IMR-90 (cell line): ENCODE data around the gene TSR1. TPM values are rescaled to one million over a fixed set of nuclear protein-coding genes. Genes with fewer than 3 reads are reported as not detected.

Experiments
- ATAC-seq: fragments of 200-7000 bp; cut with Tn5 transposase; 2 replicates; pipeline ENCODE4 v1.9.1; 2020; ENCODE audit warnings: low read depth, mild to moderate bottlenecking, moderate library complexity
- BruUV-seq: library from RNA; stranded (reverse); fragments of 400-500 nt; replicated peaks from 2 replicates; lab custom pipeline; 2021; lab: Mats Ljungman, UMichigan
- CTCF ChIA-PET: fragments of 300-600 bp; formaldehyde crosslinking; extraction: SDS; loops from one replicate; lab custom pipeline; 2021; ENCODE audit warnings: antibody characterized with exemption; lab: Yijun Ruan, JAX
- POLR2A ChIA-PET: fragments of 300-600 bp; sonication (Branson Sonifier 250); formaldehyde crosslinking; loops from one replicate; lab custom pipeline; 2022; ENCODE audit warnings: antibody characterized with exemption; ENCODE audit not compliant: unreplicated experiment; lab: Charles Lee
- DNase-seq: peaks from one replicate; pipeline ENCODE4 v3.0.0; 2013
- H2AFZ ChIP-seq: replicated peaks from 2 replicates; pipeline ENCODE3; 2013; ENCODE audit warnings: low read length, mild to moderate bottlenecking; ENCODE audit not compliant: poor library complexity
- H2AK5ac ChIP-seq: 2 replicates; pipeline ENCODE4 v1.6.1; 2013; ENCODE audit warnings: low read depth, low read length, inconsistent platforms
- H2AK9ac ChIP-seq: replicated peaks from 2 replicates; pipeline ENCODE3; 2013; ENCODE audit warnings: mild to moderate bottlenecking, low read depth, low read length, moderate library complexity; ENCODE audit not compliant: poor library complexity
- H2BK120ac ChIP-seq: 2 replicates; pipeline ENCODE4 v1.6.1; 2013; ENCODE audit warnings: low read depth, low read length, inconsistent platforms
- H2BK15ac ChIP-seq: 3 replicates; pipeline ENCODE4 v1.6.1; 2013; ENCODE audit warnings: low read depth, low read length, inconsistent platforms
- H2BK20ac ChIP-seq: 2 replicates; pipeline ENCODE4 v1.6.1; 2013; ENCODE audit warnings: low read depth, mild to moderate bottlenecking, inconsistent platforms, low read length, moderate library complexity
- H2BK5ac ChIP-seq: 2 replicates; pipeline ENCODE4 v1.6.1; 2013; ENCODE audit warnings: mild to moderate bottlenecking, low read depth, low read length, inconsistent platforms; ENCODE audit not compliant: poor library complexity, severe bottlenecking
- H3K14ac ChIP-seq: replicated peaks from 2 replicates; pipeline ENCODE4 v1.6.1; 2013; ENCODE audit warnings: low read depth, low read length, inconsistent platforms
- H3K18ac ChIP-seq: 2 replicates; pipeline ENCODE4 v1.6.1; 2013; ENCODE audit warnings: low read depth, low read length, control low read depth
- H3K23ac ChIP-seq: 2 replicates; pipeline ENCODE4 v1.6.1; 2013; ENCODE audit warnings: low read depth, low read length, inconsistent platforms
- H3K27ac ChIP-seq: 2 replicates; pipeline ENCODE4 v1.5.1; 2013; ENCODE audit warnings: mild to moderate bottlenecking, control low read depth, low read length; ENCODE audit not compliant: insufficient read depth
- H3K27me3 ChIP-seq: 2 replicates; pipeline ENCODE4 v1.6.1; 2013; ENCODE audit warnings: low read length; ENCODE audit not compliant: control insufficient read depth, insufficient read depth
- H3K36me3 ChIP-seq: 2 replicates; pipeline ENCODE4 v1.6.1; 2013; ENCODE audit warnings: low read length, mixed read lengths; ENCODE audit not compliant: control insufficient read depth, insufficient read depth
- H3K4ac ChIP-seq: 2 replicates; pipeline ENCODE4 v1.6.1; 2013; ENCODE audit warnings: low read depth, low read length, inconsistent platforms
- H3K4me1 ChIP-seq: 2 replicates; pipeline ENCODE4 v1.6.1; 2013; ENCODE audit warnings: low read length, mixed read lengths; ENCODE audit not compliant: control insufficient read depth, insufficient read depth
- H3K4me2 ChIP-seq: 2 replicates; pipeline ENCODE4 v1.6.1; 2013; ENCODE audit warnings: low read depth, mild to moderate bottlenecking, control low read depth, low read length, moderate library complexity
- H3K4me3 ChIP-seq: 2 replicates; pipeline ENCODE4 v1.5.1; 2013; ENCODE audit warnings: low read depth, mild to moderate bottlenecking, control low read depth, low read length, moderate library complexity; ENCODE audit not compliant: insufficient read depth
- H3K56ac ChIP-seq: 2 replicates; pipeline ENCODE4 v1.6.1; 2013; ENCODE audit warnings: low read length, inconsistent platforms; ENCODE audit not compliant: insufficient read depth; ENCODE audit errors: extremely low read depth
- H3K79me1 ChIP-seq, 2 experiments: 2 replicates each; pipeline ENCODE4 v1.6.1; 2013; ENCODE audit warnings: low read length in 2 of 2, inconsistent platforms in 1 of 2, low read depth in 1 of 2
- H3K9ac ChIP-seq: 2 replicates; pipeline ENCODE4 v1.6.1; 2013; ENCODE audit warnings: low read depth, low read length, control low read depth
- H3K9me1 ChIP-seq: 2 replicates; pipeline ENCODE4 v1.6.1; 2013; ENCODE audit warnings: low read length, inconsistent platforms; ENCODE audit not compliant: insufficient read depth
- H3K9me3 ChIP-seq: 2 replicates; pipeline ENCODE4 v1.6.1; 2013; ENCODE audit warnings: low read length; ENCODE audit not compliant: control insufficient read depth, insufficient read depth
- H4K20me1 ChIP-seq: 2 replicates; pipeline ENCODE4 v1.6.1; 2013; ENCODE audit warnings: low read length, inconsistent platforms; ENCODE audit not compliant: insufficient read depth
- H4K5ac ChIP-seq: 2 replicates; pipeline ENCODE4 v1.6.1; 2013; ENCODE audit warnings: mild to moderate bottlenecking, low read depth, low read length, control low read depth
- H4K8ac ChIP-seq, 2 experiments: 2 replicates each; pipeline ENCODE4 v1.6.1; 2013; ENCODE audit warnings: low read depth in 2 of 2, low read length in 2 of 2, control low read depth in 1 of 2, inconsistent platforms in 1 of 2
- H4K91ac ChIP-seq: 2 replicates; pipeline ENCODE4 v1.6.1; 2013; ENCODE audit warnings: low read depth, low read length, inconsistent platforms; ENCODE audit not compliant: insufficient read depth
- NFE2L2 ChIP-seq: fragments of 150-350 bp; IDR thresholded peaks from 2 replicates; pipeline ENCODE4 v1.6.1; 2016; ENCODE audit warnings: low read depth, mild to moderate bottlenecking, low read length
- WGBS, 2 experiments: methylation state at CpG; one replicate each; pipeline versions ENCODE4 v1.1.5 to v1.1.7; 2013; ENCODE audit warnings: missing lambda C conversion rate in 2 of 2; ENCODE audit not compliant: insufficient read length in 1 of 2; ENCODE audit errors: extremely low coverage in 2 of 2; 5-methylcytosine and 5-hydroxymethylcytosine counted together
- dilution Hi-C: fragments of 300-500 bp; cut with HindIII; formaldehyde crosslinking; loops from one replicate; pipeline ENCODE4 v1.14.3; 2018; ENCODE audit warnings: low sequenced_read_pairs; ENCODE audit not compliant: unreplicated experiment
- in situ Hi-C: fragments of 300-500 bp; cut with MboI; formaldehyde crosslinking; loops from 3 replicates; pipeline ENCODE4 v1.14.3; 2019; ENCODE audit warnings: low sequenced_read_pairs, inconsistent platforms, mixed read lengths
- intact Hi-C: fragments of 100-400 bp; cut with micrococcal nuclease; formaldehyde crosslinking; loops from 2 replicates; pipeline ENCODE4 v1.10.0; 2022
- polyA plus RNA-seq, 3 experiments: library from polyadenylated mRNA; depleted of rRNA; stranded (reverse); fragments of >200 nt; gene quantifications; 2 replicates each; pipeline ENCODE4 v1.2.3, GENCODE V29; 2012; ENCODE audit warnings: low replicate concordance in 1 of 3
- total RNA-seq: library from RNA; depleted of rRNA; stranded (reverse); fragments of >200 nt; gene quantifications from 2 replicates; pipeline ENCODE4 v1.2.3, GENCODE V29; 2012

TSR1 gene
- total and polyA plus RNA-seq, 2 of the 4 experiments (the other 2 are of a cell fraction) = 22.6 to 72.6 TPM

- Histone ChIP-seq H3K4ac (no peak overlapping the region), H3K36me3 (peaks cover 44% of the 10 kb centered on the region), H3K27me3 (no peaks in the 10 kb centered on the region), H4K8ac (no peak overlapping the region), H3K56ac (no peak overlapping the region), H4K20me1 (peaks cover 21% of the 10 kb centered on the region), H3K9me3 (no peaks in the 10 kb centered on the region), H3K9ac (no peak overlapping the region), H3K4me3 (no peak overlapping the region), H2BK15ac (no peak overlapping the region), H3K79me1 (peaks cover 0 to 8% of the 10 kb centered on the region in 2 experiments; a peak in 1 of 4 replicates), H3K4me2 (no peak overlapping the region), H3K23ac (no peak overlapping the region), H4K5ac (no peak overlapping the region), H2AFZ (no peak overlapping the region), H3K4me1 (peaks cover 4% of the 10 kb centered on the region), H2BK120ac (no peak overlapping the region), H4K91ac (no peak overlapping the region), H2AK9ac (no peak overlapping the region), H3K18ac (no peak overlapping the region), H3K27ac (no peak overlapping the region), H2AK5ac (no peak overlapping the region), H3K9me1 (peaks cover 12% of the 10 kb centered on the region), H2BK20ac (no peak overlapping the region), H2BK5ac (no peak overlapping the region), H3K14ac (no peak overlapping the region)
- in situ Hi-C loops = no loop called here
- ATAC-seq (no peak), DNase-seq (no peak)
- CTCF ChIA-PET = interaction anchor here (0.6 kb wide), 1 partner anchor 1347 kb away, joined by 3 read pairs; no protein-coding TSS in a partner anchor
- intact Hi-C loops = no loop called here
- no TSS peak for BruUV-seq
- POLR2A ChIA-PET = interaction anchor here (0.7 kb wide), 1 partner anchor 29 kb away, joined by 3 read pairs; no protein-coding TSS in a partner anchor
- 63% methylated on average over 5 of the region's 26 CpGs; no CpG with 5 or more reads in 1 of the 2 experiments for WGBS, 2 experiments
- no peak for TF ChIP-seq NFE2L2
- dilution Hi-C loops = no loop called here
These were observed 27.9 kb upstream of the TSR1 start for GRCh38 chr17:2363851-2364762.
